ENCODE data around the gene SDHA.

Gene SDHA

DNA sequence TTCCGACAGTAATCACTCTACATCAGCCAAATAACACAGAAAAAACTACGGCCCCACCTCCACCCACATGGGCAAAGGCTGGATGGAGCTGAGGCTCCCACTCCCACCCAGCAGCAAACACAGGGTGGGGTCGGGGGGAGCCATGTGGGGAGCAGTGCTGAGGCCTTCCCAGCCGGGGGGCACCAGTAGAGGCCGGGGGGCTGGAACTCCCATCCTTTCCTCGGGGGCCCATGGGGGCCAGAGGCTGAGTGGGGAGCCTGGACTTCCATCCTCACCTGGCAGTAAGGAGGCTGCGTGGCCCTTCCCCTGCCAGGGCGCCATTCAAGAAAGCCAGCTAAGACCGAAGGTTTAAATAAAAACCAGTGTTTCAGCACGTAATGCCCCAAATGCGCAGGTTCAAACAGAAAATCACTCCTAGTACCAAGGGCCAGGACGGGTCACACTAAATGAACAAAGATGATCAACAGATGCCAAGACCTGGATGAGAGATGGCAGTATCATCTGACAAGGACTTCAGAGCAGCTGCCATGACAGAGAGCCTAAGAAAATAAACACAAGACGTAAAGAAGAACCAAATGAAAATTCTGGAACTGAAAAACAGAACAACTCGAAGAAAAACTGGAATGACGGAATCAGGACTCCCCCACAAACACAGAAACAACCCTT is 9.5 kb upstream of the SDHA start:
- no peak for TF ChIP-seq CEBPB (IDR thresholded peaks at IDR 0.05)
- TF ChIP-seq ZBTB7A (IDR thresholded peaks at IDR 0.05; ENCODE audit: low read depth): no peak
- TF ChIP-seq TAF1 (IDR thresholded peaks at IDR 0.05; ENCODE audit: low read depth): no peak
- TF ChIP-seq YY1 (IDR thresholded peaks at IDR 0.05; ENCODE audit: low read depth): no peak
- TF ChIP-seq REST (IDR thresholded peaks at IDR 0.05; ENCODE audit: low read depth): no peak
- no peak for TF ChIP-seq EP300 (IDR thresholded peaks at IDR 0.05; ENCODE audit: borderline replicate concordance)
- TF ChIP-seq TCF12 (IDR thresholded peaks at IDR 0.05; ENCODE audit: low read depth): no peak
- TF ChIP-seq CREB1 (IDR thresholded peaks at IDR 0.05; ENCODE audit: low read depth): no peak

DNA sequence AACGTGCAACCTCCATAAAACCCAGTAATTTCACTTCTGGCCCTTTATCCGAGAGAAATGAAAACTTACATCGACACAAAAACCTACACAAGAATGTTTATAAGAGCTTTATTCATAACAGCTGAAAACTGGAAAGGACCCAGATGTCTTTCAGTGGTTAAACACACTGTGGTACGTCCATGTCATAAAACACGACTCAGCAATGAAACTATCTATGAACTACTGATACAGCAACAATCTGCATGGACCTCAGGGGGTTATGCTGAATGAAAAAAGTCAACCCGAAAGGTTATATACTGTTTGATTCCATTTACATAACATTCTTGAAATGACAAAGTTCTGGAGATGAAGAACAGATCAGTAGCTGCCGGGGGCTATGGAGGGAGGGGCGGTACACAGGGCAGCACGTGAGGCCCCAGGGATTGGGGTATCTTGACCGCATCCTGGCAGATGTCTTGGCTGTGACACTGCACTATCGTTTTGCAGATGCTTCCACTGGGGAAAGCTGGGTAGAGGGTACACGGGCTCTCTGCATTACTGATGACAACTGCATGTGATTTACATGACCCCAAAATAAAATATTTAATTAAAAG is 4.2 kb upstream of the SDHA start:
- TF ChIP-seq, protein P1, sequence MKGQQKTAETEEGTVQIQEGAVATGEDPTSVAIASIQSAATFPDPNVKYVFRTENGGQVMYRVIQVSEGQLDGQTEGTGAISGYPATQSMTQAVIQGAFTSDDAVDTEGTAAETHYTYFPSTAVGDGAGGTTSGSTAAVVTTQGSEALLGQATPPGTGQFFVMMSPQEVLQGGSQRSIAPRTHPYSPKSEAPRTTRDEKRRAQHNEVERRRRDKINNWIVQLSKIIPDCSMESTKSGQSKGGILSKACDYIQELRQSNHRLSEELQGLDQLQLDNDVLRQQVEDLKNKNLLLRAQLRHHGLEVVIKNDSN (IDR thresholded peaks at IDR 0.05): no peak
- TF ChIP-seq TAF1 (IDR thresholded peaks at IDR 0.05; ENCODE audit: low read depth) (no peak), CEBPB (IDR thresholded peaks at IDR 0.05) (no peak), ZBTB7A (IDR thresholded peaks at IDR 0.05; ENCODE audit: low read depth) (no peak), CREB1 (IDR thresholded peaks at IDR 0.05; ENCODE audit: low read depth) (no peak), NFIC (IDR thresholded peaks at IDR 0.05) (no peak), RAD21 (IDR thresholded peaks at IDR 0.05; ENCODE audit: low read depth) (no peak), EP300 (IDR thresholded peaks at IDR 0.05; ENCODE audit: borderline replicate concordance) (no peak), EGR1 (IDR thresholded peaks at IDR 0.05) (no peak), FOXM1 (IDR thresholded peaks at IDR 0.05; ENCODE audit: borderline replicate concordance, low read depth) (no peak), TCF12 (IDR thresholded peaks at IDR 0.05; ENCODE audit: low read depth) (no peak), REST (IDR thresholded peaks at IDR 0.05; ENCODE audit: low read depth) (no peak), TEAD4 (IDR thresholded peaks at IDR 0.05) (no peak), YY1 (IDR thresholded peaks at IDR 0.05; ENCODE audit: low read depth) (no peak)
- TF ChIP-seq, protein P2, sequence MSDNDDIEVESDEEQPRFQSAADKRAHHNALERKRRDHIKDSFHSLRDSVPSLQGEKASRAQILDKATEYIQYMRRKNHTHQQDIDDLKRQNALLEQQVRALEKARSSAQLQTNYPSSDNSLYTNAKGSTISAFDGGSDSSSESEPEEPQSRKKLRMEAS (IDR thresholded peaks at IDR 0.05): no peak

- TF ChIP-seq TAF1 (IDR thresholded peaks at IDR 0.05; ENCODE audit: low read depth): no peak
- peak; percentile 87 for TF ChIP-seq ZBTB7A (IDR thresholded peaks at IDR 0.05; ENCODE audit: low read depth)
- TF ChIP-seq, protein P1 (IDR thresholded peaks at IDR 0.05): no peak
These were observed 554 bp downstream of the SDHA start for GRCh38 chr5:218457-219291.

DNA sequence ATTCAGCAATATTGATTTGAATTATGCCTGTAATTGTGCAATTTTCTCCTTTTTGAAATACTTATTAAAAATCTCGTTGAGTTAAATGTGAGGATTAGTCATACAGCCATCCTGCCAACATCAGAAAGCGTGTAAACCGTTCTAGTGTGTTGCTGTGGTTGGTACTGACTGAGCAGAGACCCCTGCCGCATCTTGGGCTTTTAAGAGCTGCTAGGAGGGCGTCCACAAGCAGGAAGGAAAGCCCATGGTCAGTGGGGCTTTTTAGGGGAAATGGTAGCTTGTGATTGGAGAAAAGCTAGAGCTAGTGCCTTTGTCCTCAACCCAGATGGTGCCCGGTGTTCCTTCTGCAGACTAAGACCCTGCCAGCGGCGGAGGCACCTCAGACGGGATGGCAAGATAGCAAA is 1.3 kb downstream of the SDHA start:
- no peak for TF ChIP-seq ZBTB7A (IDR thresholded peaks at IDR 0.05; ENCODE audit: low read depth)
- no peak for TF ChIP-seq TAF1 (IDR thresholded peaks at IDR 0.05; ENCODE audit: low read depth)
- TF ChIP-seq YY1 (IDR thresholded peaks at IDR 0.05; ENCODE audit: low read depth): no peak
- TF ChIP-seq, protein P2 (IDR thresholded peaks at IDR 0.05): no peak
- no peak for TF ChIP-seq EP300 (IDR thresholded peaks at IDR 0.05; ENCODE audit: borderline replicate concordance)
- TF ChIP-seq TCF12 (IDR thresholded peaks at IDR 0.05; ENCODE audit: low read depth): no peak
- no peak for TF ChIP-seq NFIC (IDR thresholded peaks at IDR 0.05)
- no peak for TF ChIP-seq REST (IDR thresholded peaks at IDR 0.05; ENCODE audit: low read depth)
- TF ChIP-seq CEBPB (IDR thresholded peaks at IDR 0.05): no peak
- TF ChIP-seq CREB1 (IDR thresholded peaks at IDR 0.05; ENCODE audit: low read depth): no peak
- TF ChIP-seq RAD21 (IDR thresholded peaks at IDR 0.05; ENCODE audit: low read depth): no peak
- no peak for TF ChIP-seq EGR1 (IDR thresholded peaks at IDR 0.05)
- TF ChIP-seq, protein P1 (IDR thresholded peaks at IDR 0.05): no peak
- no peak for TF ChIP-seq TEAD4 (IDR thresholded peaks at IDR 0.05)
- TF ChIP-seq FOXM1 (IDR thresholded peaks at IDR 0.05; ENCODE audit: borderline replicate concordance, low read depth): no peak
